Fibroblast of mammary gland (primary cell): ENCODE data around the gene TEAD1.

ENCODE experiments used
- DNase-seq: peaks from one replicate; pipeline ENCODE4 v3.0.0-alpha.2; 2010; ENCODE audit warnings: low read depth
- H3K4me3 ChIP-seq: 2 replicates; pipeline ENCODE4 v1.5.1; 2011; ENCODE audit warnings: low read depth, mild to moderate bottlenecking, low read length, moderate library complexity; ENCODE audit not compliant: control insufficient read depth
- TF ChIP-seq, protein P1 (sequence below): conservative IDR thresholded peaks from 2 replicates; pipeline ENCODE4 v1.5.1; 2011; ENCODE audit warnings: low read depth, low read length, inconsistent platforms; ENCODE audit not compliant: control insufficient read depth, insufficient read depth

TEAD1 gene

GRCh38 chr11:12950670-12951069 is 276.4 kb downstream of the TEAD1 start:
- no peak overlapping the region for H3K4me3 ChIP-seq
- no peak for DNase-seq
- TF ChIP-seq, protein P1, sequence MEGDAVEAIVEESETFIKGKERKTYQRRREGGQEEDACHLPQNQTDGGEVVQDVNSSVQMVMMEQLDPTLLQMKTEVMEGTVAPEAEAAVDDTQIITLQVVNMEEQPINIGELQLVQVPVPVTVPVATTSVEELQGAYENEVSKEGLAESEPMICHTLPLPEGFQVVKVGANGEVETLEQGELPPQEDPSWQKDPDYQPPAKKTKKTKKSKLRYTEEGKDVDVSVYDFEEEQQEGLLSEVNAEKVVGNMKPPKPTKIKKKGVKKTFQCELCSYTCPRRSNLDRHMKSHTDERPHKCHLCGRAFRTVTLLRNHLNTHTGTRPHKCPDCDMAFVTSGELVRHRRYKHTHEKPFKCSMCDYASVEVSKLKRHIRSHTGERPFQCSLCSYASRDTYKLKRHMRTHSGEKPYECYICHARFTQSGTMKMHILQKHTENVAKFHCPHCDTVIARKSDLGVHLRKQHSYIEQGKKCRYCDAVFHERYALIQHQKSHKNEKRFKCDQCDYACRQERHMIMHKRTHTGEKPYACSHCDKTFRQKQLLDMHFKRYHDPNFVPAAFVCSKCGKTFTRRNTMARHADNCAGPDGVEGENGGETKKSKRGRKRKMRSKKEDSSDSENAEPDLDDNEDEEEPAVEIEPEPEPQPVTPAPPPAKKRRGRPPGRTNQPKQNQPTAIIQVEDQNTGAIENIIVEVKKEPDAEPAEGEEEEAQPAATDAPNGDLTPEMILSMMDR, result no peak

DNA sequence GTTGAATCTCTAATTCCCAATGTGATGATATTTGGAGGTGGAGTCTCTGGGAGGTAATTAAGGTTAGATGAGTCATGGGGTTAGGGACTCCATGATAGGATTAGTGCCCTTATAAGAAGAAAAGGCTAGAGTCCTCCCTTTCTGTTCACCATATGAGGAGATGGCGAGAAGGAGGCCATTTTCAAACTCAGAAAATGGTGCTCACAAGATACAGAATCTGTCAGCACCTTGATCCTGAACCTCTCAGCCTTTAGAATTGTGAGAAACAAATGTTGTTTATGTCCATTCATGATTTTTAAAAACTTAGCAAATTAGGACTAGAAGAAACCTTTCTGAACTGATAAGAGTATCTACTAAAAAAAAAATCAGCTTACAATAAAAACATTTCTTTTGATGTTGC is 277.2 kb downstream of the TEAD1 start:
- no peak for DNase-seq
- no peak overlapping the region for H3K4me3 ChIP-seq
- TF ChIP-seq, protein P1, result no peak

DNA sequence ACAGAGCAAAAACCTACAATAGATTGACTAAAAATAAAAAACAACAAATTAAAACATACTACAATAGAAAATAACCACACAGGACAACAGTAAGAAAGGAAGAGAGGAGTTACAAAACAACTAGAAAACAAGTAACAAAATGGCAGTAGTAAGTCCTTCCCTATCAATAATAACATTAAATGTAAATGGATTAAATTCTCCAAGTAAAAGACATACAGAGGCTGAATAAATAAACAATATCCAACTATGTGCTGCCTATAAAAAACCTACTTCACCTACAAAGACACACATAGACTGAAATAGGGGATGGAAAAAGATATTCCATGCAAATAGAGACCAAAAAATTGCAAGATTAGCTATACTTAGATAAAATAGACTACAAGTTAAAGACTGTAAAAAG is 277.9 kb downstream of the TEAD1 start:
- TF ChIP-seq, protein P1, result no peak
- H3K4me3 ChIP-seq, result no peak overlapping the region
- no peak for DNase-seq

GRCh38 chr11:12958986-12959385 is 284.8 kb downstream of the TEAD1 start:
- H3K4me3 ChIP-seq, result no peak overlapping the region
- TF ChIP-seq, protein P1, result no peak
- no peak for DNase-seq

- peak; percentile 42 for DNase-seq
- TF ChIP-seq, protein P1, result peak; percentile 21
Measured at GRCh38 chr11:12961615-12962014, 287.4 kb downstream of the TEAD1 start.

DNA sequence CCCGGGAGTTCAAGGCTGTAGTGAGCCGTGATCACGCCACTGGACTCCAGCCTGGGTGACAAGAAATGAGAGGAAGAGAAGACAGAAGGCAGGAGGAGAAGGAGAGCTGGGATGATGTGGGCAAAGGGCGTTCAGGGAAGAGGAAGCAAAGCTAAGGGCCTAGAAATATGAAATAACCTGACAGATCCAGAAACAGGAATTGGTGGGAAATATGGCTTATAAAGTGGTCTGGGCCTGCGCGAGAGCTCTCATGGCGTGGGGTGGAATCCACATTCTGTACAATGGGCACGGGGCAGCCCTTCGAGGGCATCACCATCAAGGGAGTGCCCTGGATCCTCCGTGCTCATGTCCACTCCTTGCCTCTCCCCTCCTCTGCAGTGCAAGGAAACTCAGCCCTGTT is 288.1 kb downstream of the TEAD1 start:
- DNase-seq, result no peak
- TF ChIP-seq, protein P1, result no peak
- H3K4me3 ChIP-seq, result no peak overlapping the region

More at GRCh38 chr11:12961615-12962014, 287.4 kb downstream of the TEAD1 start:
- no peak overlapping the region for H3K4me3 ChIP-seq

- TF ChIP-seq, protein P1, result no peak
- DNase-seq, result no peak
- no peak overlapping the region for H3K4me3 ChIP-seq
Measured at GRCh38 chr11:12963051-12963450, 288.8 kb downstream of the TEAD1 start.
